Lower lobe of right lung (tissue), 2 donors: ENCODE data around the gene PLEK. TPM values are rescaled to one million over a fixed set of nuclear protein-coding genes. Genes with fewer than 3 reads are reported as not detected.
"Not testable (repeated sequence)": the region's sequence is repeated elsewhere in the genome, so short reads cannot be mapped to it uniquely, and the experiment has no call there.

Experiments
- ATAC-seq, 2 donors: fragments of 200-7000 bp; cut with Tn5 transposase; one replicate each; pipeline ENCODE4 v1.9.1; 2020 to 2022; ENCODE audit warnings: mild to moderate bottlenecking in 2 of 2, moderate library complexity in 2 of 2
- DNase-seq: peaks from one replicate; pipeline ENCODE4 v3.0.0-alpha.2; 2020
- H3K27ac ChIP-seq: fragments of 200-600 bp; one replicate; pipeline ENCODE4 v1.8.0; 2022
- H3K27me3 ChIP-seq: fragments of 200-600 bp; one replicate; pipeline ENCODE4 v1.8.0; 2022; ENCODE audit warnings: low read depth
- H3K36me3 ChIP-seq: fragments of 200-600 bp; one replicate; pipeline ENCODE4 v1.8.0; 2022; ENCODE audit warnings: mild to moderate bottlenecking
- H3K4me1 ChIP-seq: fragments of 200-600 bp; one replicate; pipeline ENCODE4 v1.8.0; 2022
- H3K4me3 ChIP-seq: fragments of 200-600 bp; one replicate; pipeline ENCODE4 v1.8.0; 2022; ENCODE audit warnings: mild to moderate bottlenecking
- H3K9me3 ChIP-seq: fragments of 200-600 bp; one replicate; pipeline ENCODE4 v1.8.0; 2022
- CTCF ChIP-seq: fragments of 200-600 bp; IDR thresholded peaks from one replicate; pipeline ENCODE4 v1.8.0; 2022; ENCODE audit warnings: antibody characterized with exemption, mild to moderate bottlenecking
- intact Hi-C: fragments of 100-400 bp; cut with DNase I; formaldehyde crosslinking; loops from one replicate; pipeline ENCODE4 v1.11.0; 2022
- total RNA-seq: library from RNA; stranded (reverse); fragmentation: NEBNext Ultra II Directional; extraction: Animal tissue kit (Norgen Biotek cat#: 25700); gene quantifications from one replicate; pipeline ENCODE4 v1.2.1, GENCODE V29; 2021
- donor health status: DM: no; HTN: yes; CAD: no; lungs with severe emphysema.

PLEK gene
- total RNA-seq, 1 donor from 2014 or later, result 42.1 TPM

DNA sequence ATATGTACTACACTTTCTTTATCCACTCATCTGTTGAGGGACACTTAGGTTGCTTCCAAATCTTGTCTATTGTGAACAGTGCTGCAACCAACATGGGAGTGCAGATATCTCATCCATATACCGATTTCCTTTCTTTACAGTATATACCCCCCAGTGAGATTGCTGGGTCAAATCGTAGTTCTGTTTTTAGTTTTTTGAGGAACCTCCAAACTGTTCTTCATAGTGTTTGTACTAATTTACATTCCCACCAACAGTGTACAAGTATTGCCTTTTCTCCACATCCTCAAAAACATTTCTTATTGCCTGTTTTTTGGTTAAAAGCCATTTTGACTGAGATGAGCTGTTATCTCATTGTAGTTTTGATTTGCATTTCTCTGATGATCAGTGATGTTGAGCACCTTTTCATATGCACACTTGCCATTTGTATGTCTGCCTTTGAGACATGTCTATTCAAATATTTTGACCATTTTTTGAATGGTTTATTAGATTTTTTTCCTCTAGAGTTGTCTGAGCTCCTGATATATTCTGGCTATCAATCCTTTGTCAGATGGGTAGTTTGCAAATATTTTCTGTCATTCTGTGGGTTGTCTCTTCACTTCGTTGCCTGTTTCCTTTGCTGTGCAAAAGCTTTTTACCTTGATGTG, 12.2 kb downstream of the PLEK start:
- no peak for ATAC-seq
- Histone ChIP-seq H3K27me3 (no peaks in the 10 kb centered on the region), H3K4me1 (peaks cover 9% of the 10 kb centered on the region), H3K27ac (no peak overlapping the region), H3K9me3 (no peaks in the 10 kb centered on the region), H3K4me3 (no peak overlapping the region), H3K36me3 (peaks cover 19% of the 10 kb centered on the region)
- intact Hi-C loops, result no loop called here
- DNase-seq, result no peak
- no peak for TF ChIP-seq CTCF

DNA sequence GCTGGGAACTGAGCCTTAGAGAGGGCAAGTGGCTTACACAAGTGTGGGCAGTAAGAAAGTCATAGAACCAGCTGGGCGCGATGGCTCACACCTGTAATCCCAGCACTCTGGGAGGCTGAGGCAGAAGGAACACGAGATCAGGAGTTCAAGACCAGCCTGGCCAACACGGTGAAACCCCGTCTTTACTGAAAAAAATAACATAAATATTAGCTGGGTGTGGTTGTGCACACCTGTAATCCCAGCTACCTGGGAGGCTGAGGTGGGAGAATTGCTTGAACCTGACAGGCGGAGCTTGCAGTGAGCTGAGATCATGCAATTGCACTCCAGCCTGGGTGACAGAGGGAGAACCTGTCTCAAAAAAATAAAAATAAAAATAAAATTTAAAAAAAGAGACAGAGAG, 13.7 kb downstream of the PLEK start:
- Histone ChIP-seq H3K36me3 (peaks cover 26% of the 10 kb centered on the region), H3K4me1 (peaks cover 11% of the 10 kb centered on the region)
- H3K27me3 ChIP-seq, DNase-seq, intact Hi-C loops, H3K27ac ChIP-seq, ATAC-seq, H3K4me3 ChIP-seq, H3K9me3 ChIP-seq: not testable (repeated sequence)

DNA sequence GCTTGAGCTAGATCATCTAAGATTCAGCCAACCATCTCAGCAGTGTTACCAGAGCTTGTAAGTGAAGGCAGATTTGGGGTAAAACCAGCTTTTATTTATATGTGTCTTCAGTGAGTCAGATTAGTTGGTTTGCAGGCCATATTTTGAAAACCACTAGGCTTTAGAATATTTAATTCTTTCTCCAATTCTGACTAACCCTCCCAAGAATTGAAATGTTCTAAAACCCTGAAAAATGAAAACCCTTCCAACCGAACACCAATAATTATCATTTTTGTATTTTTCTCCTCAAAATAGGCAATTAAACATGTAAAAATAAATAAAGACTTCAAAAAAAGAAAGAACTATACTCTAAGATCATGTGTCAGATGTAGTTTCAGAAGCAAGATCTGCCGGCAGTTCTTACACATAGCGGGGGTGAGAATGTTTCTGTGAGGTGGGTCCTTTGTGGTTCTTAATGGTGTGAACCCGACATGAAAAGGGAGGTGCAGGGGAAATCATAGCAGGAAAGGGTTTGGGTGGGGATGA, 14.2 kb downstream of the PLEK start:
- Histone ChIP-seq H3K4me3 (no peak overlapping the region), H3K4me1 (peaks cover 13% of the 10 kb centered on the region), H3K9me3 (no peaks in the 10 kb centered on the region), H3K27ac (no peak overlapping the region), H3K36me3 (peaks cover 26% of the 10 kb centered on the region), H3K27me3 (no peaks in the 10 kb centered on the region)
- TF ChIP-seq CTCF, result no peak
- ATAC-seq, result no peak
- intact Hi-C loops, result no loop called here
- DNase-seq, result no peak

DNA sequence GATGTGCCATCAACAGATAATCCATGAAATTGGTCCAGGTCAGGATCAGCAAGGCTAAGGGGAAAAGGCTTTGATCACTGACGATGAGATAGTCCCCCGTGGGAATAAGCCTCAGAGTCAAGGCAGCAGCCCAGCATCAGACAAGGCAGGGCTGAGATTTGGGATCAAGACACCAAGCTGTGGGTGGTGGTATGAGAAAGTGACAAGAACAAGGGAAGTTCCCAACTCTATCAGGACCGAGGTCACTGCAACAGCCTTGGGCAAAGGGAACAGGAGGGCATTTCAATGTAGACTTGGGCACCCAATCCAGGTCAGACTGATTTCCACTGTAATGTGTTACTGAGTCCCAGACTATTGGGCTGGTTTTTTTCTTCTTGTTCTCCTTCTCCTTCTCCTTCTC, 18.7 kb downstream of the PLEK start:
- Histone ChIP-seq H3K9me3 (no peaks in the 10 kb centered on the region), H3K27me3 (no peaks in the 10 kb centered on the region), H3K27ac (no peak overlapping the region), H3K4me3 (no peak overlapping the region), H3K36me3 (peaks cover 26% of the 10 kb centered on the region), H3K4me1 (peaks cover 4% of the 10 kb centered on the region)
- DNase-seq (no peak), ATAC-seq (no peak)
- intact Hi-C loops, result no loop called here
- no peak for TF ChIP-seq CTCF

DNA sequence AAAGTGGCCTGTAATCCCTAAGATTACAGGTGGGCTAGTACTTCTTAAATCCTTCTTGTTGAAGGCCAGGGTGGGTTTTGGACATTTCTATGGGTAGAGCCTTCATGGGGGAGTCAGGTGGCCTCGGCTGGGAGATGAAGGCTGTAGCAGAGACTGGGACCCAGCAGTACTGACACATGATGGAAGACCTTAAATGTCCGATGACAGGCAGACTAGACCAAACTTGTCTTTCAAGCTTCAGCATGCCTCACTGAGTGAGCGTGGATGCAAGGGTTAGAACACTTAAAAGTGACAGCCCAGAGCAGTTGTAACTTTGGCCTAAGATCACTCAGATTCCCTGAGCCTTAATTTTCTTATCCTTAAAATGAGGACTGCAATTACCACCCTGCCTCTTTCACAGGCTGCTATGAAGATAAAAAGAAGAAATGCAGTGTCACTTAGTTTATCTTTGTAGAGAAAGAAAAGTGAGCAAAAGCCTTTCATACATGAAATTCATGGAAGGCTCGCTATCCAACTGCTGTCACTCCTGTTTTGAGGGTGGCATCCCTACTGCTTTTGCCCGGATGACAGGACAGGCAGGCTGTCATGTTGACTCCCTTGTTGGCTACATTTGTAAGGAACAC, 19.5 kb downstream of the PLEK start:
- DNase-seq (no peak), ATAC-seq (no peak)
- intact Hi-C loops, result no loop called here
- Histone ChIP-seq H3K27me3 (no peaks in the 10 kb centered on the region), H3K36me3 (peaks cover 26% of the 10 kb centered on the region), H3K27ac (no peak overlapping the region), H3K4me3 (no peak overlapping the region), H3K9me3 (no peaks in the 10 kb centered on the region), H3K4me1 (peaks cover 4% of the 10 kb centered on the region)
- TF ChIP-seq CTCF, result no peak

GRCh38 chr2:68385220-68385906, 20.3 kb downstream of the PLEK start:
- no peak for TF ChIP-seq CTCF
- ATAC-seq, result peak; percentile 35 to 46
- Histone ChIP-seq H3K36me3 (peaks cover 25% of the 10 kb centered on the region), H3K4me3 (no peak overlapping the region), H3K27ac (no peak overlapping the region), H3K27me3 (no peaks in the 10 kb centered on the region), H3K9me3 (no peaks in the 10 kb centered on the region), H3K4me1 (peaks cover 4% of the 10 kb centered on the region)
- DNase-seq, result no peak
- intact Hi-C loops, result no loop called here
